PC-9 (cell line): ENCODE measurements around the gene EED.

Source experiments
- EZH2 ChIP-seq: fragments of 200-600 bp; sonication (generic); IDR thresholded peaks from 2 replicates; pipeline ENCODE4 v1.8.0; 2017; ENCODE audit warnings: antibody characterized with exemption, low read depth
- TF ChIP-seq, protein P1 (sequence below): fragments of 200-600 bp; sonication (generic); conservative IDR thresholded peaks from 2 replicates; pipeline ENCODE4 v1.6.1; 2017; ENCODE audit warnings: mixed run types, antibody characterized with exemption, mild to moderate bottlenecking, moderate library complexity

GRCh38 chr11:86194998-86195397, 49.6 kb upstream of the EED start:
- TF ChIP-seq, protein P1, sequence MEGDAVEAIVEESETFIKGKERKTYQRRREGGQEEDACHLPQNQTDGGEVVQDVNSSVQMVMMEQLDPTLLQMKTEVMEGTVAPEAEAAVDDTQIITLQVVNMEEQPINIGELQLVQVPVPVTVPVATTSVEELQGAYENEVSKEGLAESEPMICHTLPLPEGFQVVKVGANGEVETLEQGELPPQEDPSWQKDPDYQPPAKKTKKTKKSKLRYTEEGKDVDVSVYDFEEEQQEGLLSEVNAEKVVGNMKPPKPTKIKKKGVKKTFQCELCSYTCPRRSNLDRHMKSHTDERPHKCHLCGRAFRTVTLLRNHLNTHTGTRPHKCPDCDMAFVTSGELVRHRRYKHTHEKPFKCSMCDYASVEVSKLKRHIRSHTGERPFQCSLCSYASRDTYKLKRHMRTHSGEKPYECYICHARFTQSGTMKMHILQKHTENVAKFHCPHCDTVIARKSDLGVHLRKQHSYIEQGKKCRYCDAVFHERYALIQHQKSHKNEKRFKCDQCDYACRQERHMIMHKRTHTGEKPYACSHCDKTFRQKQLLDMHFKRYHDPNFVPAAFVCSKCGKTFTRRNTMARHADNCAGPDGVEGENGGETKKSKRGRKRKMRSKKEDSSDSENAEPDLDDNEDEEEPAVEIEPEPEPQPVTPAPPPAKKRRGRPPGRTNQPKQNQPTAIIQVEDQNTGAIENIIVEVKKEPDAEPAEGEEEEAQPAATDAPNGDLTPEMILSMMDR: no peak
- TF ChIP-seq EZH2: no peak
